Osteoblast (primary cell): ENCODE data around the gene KLK8. TPM values are rescaled to one million over a fixed set of nuclear protein-coding genes. Genes with fewer than 3 reads are reported as not detected.

Experiments
- DNase-seq: peaks from one replicate; pipeline ENCODE4 v3.0.0; 2011; ENCODE audit warnings: low spot score, mixed read lengths; ENCODE audit not compliant: insufficient read length; ENCODE audit errors: missing footprints
- H2AFZ ChIP-seq: 2 replicates; pipeline ENCODE4 v1.6.0; 2011; ENCODE audit warnings: mild to moderate bottlenecking, low read length
- H3K27ac ChIP-seq: 2 replicates; pipeline ENCODE4 v1.5.1; 2011; ENCODE audit warnings: mild to moderate bottlenecking, low read depth, low read length, moderate library complexity
- H3K27me3 ChIP-seq: 2 replicates; pipeline ENCODE4 v1.6.0; 2012; ENCODE audit warnings: mild to moderate bottlenecking, control low read depth, inconsistent platforms, low read length, moderate library complexity; ENCODE audit not compliant: insufficient read depth
- H3K36me3 ChIP-seq: 2 replicates; pipeline ENCODE4 v1.5.1; 2011; ENCODE audit warnings: mild to moderate bottlenecking, low read length, control low read depth, moderate library complexity; ENCODE audit not compliant: insufficient read depth
- H3K4me1 ChIP-seq: 2 replicates; pipeline ENCODE4 v1.5.1; 2011; ENCODE audit warnings: mild to moderate bottlenecking, low read length, control low read depth, moderate library complexity; ENCODE audit not compliant: insufficient read depth
- H3K4me2 ChIP-seq: 2 replicates; pipeline ENCODE4 v1.6.0; 2011; ENCODE audit warnings: mild to moderate bottlenecking, low read length; ENCODE audit not compliant: insufficient read depth
- H3K4me3 ChIP-seq: fragments of 200-600 bp; sonication (generic); 3 replicates; pipeline ENCODE4 v1.5.1; 2012; ENCODE audit warnings: mild to moderate bottlenecking, low read length, inconsistent platforms; ENCODE audit not compliant: insufficient read depth
- H3K79me2 ChIP-seq: 2 replicates; pipeline ENCODE4 v1.6.0; 2012; ENCODE audit warnings: mild to moderate bottlenecking, low read length, control low read depth, inconsistent platforms; ENCODE audit not compliant: insufficient read depth
- H3K9me3 ChIP-seq: 2 replicates; pipeline ENCODE4 v1.5.1; 2011; ENCODE audit warnings: low read depth, low read length, control low read depth
- H4K20me1 ChIP-seq: 2 replicates; pipeline ENCODE4 v1.6.0; 2012; ENCODE audit warnings: mild to moderate bottlenecking, low read length, control low read depth; ENCODE audit not compliant: insufficient read depth
- total RNA-seq: library from RNA; depleted of rRNA; stranded (reverse); fragments of >200 nt; gene quantifications from 2 replicates; pipeline ENCODE4 v1.2.3, GENCODE V29; 2012
- TF ChIP-seq, protein P1 (sequence below): IDR thresholded peaks from 2 replicates; pipeline ENCODE4 v1.5.1; 2011; ENCODE audit warnings: mild to moderate bottlenecking, low read depth, low read length, moderate library complexity; ENCODE audit errors: extremely low read depth

Gene KLK8
- total RNA-seq, 1 donor, result not detected

DNA sequence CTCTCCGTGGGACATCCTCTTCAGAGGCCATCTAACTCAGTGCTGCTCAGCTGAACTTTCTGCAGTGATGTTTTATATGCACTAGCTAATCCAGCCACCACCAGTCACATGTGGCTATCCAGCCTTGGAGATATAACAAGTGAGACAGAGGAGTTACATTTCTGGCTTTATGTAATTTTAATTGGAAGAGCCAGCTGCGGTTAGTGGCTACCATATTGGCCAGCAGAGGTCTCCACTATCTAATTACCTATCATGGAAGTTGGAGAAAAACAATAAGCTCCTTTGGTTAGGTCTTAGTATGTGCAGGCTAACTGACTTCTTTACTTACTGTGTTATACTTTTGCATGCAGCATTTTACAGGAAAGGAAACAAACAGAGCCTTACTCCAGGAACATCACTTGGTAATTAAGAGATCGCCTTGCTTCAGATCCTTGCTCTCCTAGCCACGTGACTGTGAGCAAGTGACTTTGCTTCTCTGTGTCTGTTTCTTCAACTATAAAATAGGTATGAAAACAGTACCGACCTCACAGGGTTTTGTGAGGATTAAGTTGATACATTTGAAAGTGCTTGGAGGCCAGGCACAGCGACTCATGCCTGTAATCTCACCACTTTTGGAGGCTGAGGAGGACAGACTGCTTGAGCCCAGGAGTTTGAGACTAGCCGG lies 19.7 kb upstream of the KLK8 start:
- Histone ChIP-seq H3K4me3 (no peak overlapping the region), H2AFZ (no peak overlapping the region), H3K36me3 (no peaks in the 10 kb centered on the region), H3K79me2 (no peaks in the 10 kb centered on the region), H3K27ac (no peak overlapping the region), H4K20me1 (no peaks in the 10 kb centered on the region), H3K27me3 (peaks cover 40% of the 10 kb centered on the region), H3K9me3 (no peaks in the 10 kb centered on the region), H3K4me2 (no peak overlapping the region), H3K4me1 (no peaks in the 10 kb centered on the region)
- TF ChIP-seq, protein P1, sequence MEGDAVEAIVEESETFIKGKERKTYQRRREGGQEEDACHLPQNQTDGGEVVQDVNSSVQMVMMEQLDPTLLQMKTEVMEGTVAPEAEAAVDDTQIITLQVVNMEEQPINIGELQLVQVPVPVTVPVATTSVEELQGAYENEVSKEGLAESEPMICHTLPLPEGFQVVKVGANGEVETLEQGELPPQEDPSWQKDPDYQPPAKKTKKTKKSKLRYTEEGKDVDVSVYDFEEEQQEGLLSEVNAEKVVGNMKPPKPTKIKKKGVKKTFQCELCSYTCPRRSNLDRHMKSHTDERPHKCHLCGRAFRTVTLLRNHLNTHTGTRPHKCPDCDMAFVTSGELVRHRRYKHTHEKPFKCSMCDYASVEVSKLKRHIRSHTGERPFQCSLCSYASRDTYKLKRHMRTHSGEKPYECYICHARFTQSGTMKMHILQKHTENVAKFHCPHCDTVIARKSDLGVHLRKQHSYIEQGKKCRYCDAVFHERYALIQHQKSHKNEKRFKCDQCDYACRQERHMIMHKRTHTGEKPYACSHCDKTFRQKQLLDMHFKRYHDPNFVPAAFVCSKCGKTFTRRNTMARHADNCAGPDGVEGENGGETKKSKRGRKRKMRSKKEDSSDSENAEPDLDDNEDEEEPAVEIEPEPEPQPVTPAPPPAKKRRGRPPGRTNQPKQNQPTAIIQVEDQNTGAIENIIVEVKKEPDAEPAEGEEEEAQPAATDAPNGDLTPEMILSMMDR, result peak; percentile 71
- peak; percentile 85 for DNase-seq

DNA sequence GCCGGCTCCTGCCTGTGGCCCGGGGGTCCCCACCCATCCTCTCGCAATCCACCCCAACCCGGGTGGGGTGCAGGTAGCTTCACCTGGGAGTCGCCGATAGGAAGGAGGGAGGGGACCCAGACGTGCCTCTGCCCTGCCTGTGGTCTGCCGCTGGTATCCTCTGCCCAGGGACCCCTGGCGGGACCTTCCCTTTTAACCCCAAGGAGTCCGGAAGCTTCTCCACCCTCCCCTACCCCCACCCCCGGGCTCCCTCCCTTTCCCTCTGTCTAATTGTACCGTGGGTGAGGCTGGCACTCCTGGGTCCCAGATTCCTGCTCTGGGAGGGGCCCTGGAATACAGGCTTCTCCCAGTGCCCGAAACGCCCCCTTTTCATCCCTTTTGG lies 18.1 kb upstream of the KLK8 start, which contains the start of gene KLK10:
Gene KLK10, minus strand, starts transcription at position 166 of the 382 bp plus-strand sequence. CDS start 579 bp downstream, outside the sequence.
- peak; percentile 46 for DNase-seq
- no peaks in the 10 kb centered on the region for H4K20me1 ChIP-seq
- H3K36me3 ChIP-seq, result no peaks in the 10 kb centered on the region
- no peaks in the 10 kb centered on the region for H3K4me1 ChIP-seq
- H2AFZ ChIP-seq, result no peak within 1 kb of the TSS
- H3K9me3 ChIP-seq, result no peaks in the 10 kb centered on the region
- no peak within 1 kb of the TSS for H3K4me2 ChIP-seq
- H3K27me3 ChIP-seq, result peaks cover 34% of the 10 kb centered on the region
- TF ChIP-seq, protein P1, result no peak
- H3K27ac ChIP-seq, result no peak within 1 kb of the TSS
- H3K79me2 ChIP-seq, result no peaks in the 10 kb centered on the region
- no peak within 1 kb of the TSS for H3K4me3 ChIP-seq

DNA sequence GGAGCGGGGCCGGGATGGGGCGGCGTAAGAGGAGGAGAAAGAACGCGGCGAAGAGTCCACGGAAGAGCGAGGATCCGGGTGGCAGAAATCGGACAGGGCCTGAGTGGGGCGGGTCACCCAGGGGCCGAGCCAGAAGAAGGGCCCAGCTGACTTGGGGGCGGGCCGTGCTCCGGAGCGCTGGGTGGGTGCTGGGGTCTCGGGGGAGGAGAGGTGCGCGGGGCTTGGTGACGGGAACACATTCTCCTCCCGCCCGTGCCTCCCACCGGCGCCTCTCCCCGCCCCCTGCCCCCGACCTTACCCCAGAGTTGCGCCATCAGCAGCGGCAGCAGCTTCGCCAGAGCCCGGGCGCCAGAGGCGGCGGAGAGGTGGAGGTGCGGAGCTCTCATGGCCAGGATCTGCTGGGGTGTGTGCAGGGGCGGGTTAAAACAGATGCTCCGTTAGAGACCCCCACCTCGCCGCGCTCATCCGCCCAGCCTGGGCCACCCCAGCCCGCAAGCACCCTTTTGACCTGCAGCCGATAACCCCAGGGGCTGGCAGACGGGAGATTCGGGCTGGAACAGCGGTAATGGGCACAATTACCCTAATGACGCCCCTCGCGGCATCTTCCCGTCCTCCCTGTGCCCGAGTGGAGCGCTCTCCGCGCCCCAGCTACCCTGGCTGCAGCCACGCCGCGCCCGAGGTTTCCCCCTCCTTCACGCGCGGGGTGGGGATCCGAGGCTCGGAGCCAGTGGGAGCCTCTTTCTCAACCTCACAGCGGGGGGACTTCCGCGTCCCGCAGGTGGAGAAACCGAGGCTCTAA lies 17.5 kb upstream of the KLK8 start:
- H3K27me3 ChIP-seq, result peaks cover 34% of the 10 kb centered on the region
- H2AFZ ChIP-seq, result no peak overlapping the region
- TF ChIP-seq, protein P1, result no peak
- H3K36me3 ChIP-seq, result no peaks in the 10 kb centered on the region
- peak; percentile 73 for DNase-seq
- H4K20me1 ChIP-seq, result no peaks in the 10 kb centered on the region
- H3K9me3 ChIP-seq, result no peaks in the 10 kb centered on the region
- no peak overlapping the region for H3K4me3 ChIP-seq
- no peak overlapping the region for H3K27ac ChIP-seq
- no peaks in the 10 kb centered on the region for H3K4me1 ChIP-seq
- no peaks in the 10 kb centered on the region for H3K79me2 ChIP-seq
- H3K4me2 ChIP-seq, result no peak overlapping the region
